Measurements from ENCODE around the gene ZNHIT2.

Gene ZNHIT2

DNA sequence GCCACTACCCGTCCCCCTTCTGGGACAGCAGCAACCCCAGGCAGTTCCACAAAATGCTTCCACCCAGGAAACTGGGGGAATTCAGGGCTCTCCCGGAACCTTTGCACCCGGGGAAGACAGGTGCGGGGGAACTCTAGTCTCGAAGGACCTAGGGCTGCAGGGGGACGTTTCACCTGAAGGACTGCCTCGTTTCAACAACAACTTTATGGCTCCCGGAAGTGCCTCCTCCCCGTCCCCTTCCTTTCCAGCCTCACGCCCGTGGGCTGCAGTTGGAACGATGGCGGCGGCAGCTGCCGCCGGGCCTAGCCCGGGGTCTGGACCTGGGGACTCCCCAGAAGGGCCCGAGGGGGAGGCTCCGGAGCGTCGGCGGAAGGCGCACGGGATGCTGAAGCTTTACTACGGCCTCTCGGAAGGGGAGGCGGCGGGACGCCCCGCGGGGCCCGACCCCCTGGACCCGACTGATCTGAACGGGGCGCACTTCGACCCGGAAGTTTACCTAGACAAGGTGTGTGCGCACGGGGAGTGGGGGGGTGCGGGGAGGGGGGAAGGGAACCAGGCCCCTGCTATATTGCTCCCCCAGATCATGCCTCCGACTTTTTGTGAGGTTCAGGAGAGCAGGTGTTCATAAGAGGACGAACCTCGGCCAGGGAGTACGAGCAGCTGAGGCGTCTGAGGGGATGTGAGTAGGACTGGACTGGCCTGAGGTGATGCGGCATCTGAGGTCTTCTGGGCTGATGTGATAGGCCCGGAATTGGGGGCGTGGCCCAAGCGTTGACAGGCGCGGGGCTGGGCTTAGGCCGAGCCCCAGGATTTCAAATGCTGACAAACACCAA, 21.3 kb downstream of the ZNHIT2 start, which contains the start of gene VPS51:
Gene VPS51 (plus strand): TSS at position 241 of the 833 bp plus-strand sequence. CDS start 37 bp downstream, at position 278.
- peak within 1 kb of the TSS; percentile 87 for H3K27ac ChIP-seq
- TF ChIP-seq ZFX (IDR thresholded peaks at IDR 0.05; ENCODE audit: borderline replicate concordance) = no peak
- TF ChIP-seq, protein P1, sequence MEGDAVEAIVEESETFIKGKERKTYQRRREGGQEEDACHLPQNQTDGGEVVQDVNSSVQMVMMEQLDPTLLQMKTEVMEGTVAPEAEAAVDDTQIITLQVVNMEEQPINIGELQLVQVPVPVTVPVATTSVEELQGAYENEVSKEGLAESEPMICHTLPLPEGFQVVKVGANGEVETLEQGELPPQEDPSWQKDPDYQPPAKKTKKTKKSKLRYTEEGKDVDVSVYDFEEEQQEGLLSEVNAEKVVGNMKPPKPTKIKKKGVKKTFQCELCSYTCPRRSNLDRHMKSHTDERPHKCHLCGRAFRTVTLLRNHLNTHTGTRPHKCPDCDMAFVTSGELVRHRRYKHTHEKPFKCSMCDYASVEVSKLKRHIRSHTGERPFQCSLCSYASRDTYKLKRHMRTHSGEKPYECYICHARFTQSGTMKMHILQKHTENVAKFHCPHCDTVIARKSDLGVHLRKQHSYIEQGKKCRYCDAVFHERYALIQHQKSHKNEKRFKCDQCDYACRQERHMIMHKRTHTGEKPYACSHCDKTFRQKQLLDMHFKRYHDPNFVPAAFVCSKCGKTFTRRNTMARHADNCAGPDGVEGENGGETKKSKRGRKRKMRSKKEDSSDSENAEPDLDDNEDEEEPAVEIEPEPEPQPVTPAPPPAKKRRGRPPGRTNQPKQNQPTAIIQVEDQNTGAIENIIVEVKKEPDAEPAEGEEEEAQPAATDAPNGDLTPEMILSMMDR (IDR thresholded peaks at IDR 0.05) = no peak

DNA sequence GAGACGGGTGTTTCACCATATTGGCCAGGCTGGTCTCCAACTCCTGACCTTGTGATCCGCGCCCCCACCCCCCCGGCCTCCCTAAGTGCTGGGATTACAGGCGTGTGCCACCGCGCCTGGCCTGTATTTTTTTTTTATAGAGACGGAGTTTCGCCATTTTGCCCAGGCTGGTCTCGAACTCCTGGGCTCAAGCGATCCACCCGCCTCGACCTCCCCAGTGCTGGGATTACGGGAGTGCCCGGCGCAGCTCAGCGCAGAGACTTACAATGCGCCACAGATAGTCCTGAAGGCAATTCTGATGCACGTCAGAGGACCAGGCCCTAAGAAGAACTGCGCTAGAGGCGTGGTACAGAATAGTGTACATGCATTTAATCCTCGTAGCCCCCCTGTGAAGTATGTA, 22.1 kb downstream of the ZNHIT2 start:
- TF ChIP-seq, protein P1 (IDR thresholded peaks at IDR 0.05) = no peak
- TF ChIP-seq ZFX (IDR thresholded peaks at IDR 0.05; ENCODE audit: borderline replicate concordance) = no peak
- H3K27ac ChIP-seq = peak overlapping the region; percentile 87

DNA sequence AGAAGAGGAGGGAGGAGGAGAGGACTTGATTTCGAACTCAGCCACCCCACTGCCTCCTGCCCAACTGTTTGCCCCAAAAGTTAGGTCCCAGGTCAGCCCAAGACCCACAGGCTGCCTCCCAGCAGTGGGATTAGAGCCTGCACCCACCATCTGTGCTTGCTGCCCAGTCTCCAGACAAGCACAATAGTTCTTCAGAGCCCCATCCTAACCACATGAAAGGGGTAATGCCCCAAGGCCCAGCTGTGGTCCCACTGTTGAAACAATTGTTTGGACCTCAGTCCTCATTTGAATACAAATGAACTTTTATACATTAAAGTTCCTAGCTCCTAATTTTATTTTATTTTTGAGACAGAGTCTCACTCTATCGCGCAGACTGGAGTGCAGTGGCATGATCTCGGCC, 26.9 kb downstream of the ZNHIT2 start:
- TF ChIP-seq, protein P1 (IDR thresholded peaks at IDR 0.05) = no peak
- no peak for TF ChIP-seq ZFX (IDR thresholded peaks at IDR 0.05; ENCODE audit: borderline replicate concordance)
- no peak overlapping the region for H3K27ac ChIP-seq

DNA sequence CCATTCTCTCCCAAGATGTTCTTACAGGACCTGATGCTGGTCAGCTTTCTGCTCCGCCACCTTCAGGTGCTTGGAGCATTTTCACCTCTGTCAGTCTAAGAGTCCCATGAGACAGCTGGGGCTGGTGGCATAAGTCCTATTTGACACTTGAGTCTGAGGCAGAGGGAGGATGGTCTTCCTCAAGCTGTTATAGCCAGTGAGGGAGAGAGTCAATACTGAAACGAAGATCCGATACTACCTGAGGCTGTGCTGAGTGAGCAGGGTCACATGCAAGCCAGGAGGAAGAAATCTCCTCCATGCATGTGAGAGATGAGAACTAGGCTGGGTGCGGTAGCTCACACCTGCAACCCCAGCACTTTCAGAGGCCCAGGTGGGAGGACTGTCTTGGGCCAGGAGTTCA, 27.9 kb downstream of the ZNHIT2 start:
- no peak for TF ChIP-seq ZFX (IDR thresholded peaks at IDR 0.05; ENCODE audit: borderline replicate concordance)
- TF ChIP-seq, protein P1 (IDR thresholded peaks at IDR 0.05) = no peak
- H3K27ac ChIP-seq = no peak overlapping the region

DNA sequence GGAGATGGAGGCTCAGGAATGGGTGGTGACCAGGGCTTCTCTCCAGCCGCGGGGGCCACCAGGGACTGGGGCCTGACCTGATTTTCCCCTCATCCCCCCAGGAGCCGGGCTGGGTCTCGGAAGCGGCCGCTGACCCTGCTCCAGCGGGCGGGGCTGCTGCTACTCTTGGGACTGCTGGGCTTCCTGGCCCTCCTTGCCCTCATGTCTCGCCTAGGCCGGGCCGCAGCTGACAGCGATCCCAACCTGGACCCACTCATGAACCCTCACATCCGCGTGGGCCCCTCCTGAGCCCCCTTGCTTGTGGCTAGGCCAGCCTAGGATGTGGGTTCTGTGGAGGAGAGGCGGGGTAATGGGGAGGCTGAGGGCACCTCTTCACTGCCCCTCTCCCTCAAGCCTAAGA, 29.7 kb downstream of the ZNHIT2 start:
- no peak for TF ChIP-seq ZFX (IDR thresholded peaks at IDR 0.05; ENCODE audit: borderline replicate concordance)
- TF ChIP-seq, protein P1 (IDR thresholded peaks at IDR 0.05) = no peak
- no peak overlapping the region for H3K27ac ChIP-seq

DNA sequence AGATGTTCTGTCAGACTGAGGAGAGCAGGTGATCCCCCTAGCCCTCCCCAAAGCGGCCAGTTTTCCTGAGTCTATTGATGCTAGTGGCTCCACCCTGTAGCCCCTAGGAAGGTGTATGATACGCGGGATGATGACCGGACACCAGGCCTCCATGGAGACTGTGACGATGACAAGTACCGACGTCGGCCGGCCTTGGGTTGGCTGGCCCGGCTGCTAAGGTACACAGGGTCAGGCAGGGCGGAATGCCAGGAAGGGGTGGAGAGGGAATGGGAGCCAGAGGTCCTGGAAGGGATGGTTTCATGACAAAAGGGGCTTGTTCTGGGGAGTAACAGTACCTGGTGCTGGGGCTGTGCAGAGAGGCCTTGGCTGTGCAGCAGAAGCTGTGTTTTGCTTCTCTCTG, 30.3 kb downstream of the ZNHIT2 start:
- TF ChIP-seq, protein P1 (IDR thresholded peaks at IDR 0.05) = no peak
- no peak for TF ChIP-seq ZFX (IDR thresholded peaks at IDR 0.05; ENCODE audit: borderline replicate concordance)
- H3K27ac ChIP-seq = no peak overlapping the region

DNA sequence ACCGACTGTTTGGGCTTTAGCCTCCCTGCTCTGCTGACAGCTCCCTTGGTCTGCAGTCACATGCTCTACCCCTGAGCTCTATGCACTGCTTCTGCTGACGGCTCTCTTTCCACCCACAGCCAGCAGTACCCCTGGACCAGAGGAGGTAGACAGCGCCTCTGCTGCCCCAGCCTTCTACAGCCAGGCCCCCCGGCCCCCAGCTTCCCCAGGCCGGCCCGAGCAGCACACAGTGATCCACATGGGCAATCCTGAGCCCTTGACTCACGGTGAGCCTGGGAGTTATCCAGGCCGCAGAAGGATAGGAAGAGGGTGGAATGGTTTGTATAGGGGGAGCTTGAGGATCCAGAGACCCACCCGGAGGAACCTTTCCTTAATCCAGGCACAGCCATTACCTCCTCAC, 30.7 kb downstream of the ZNHIT2 start:
- TF ChIP-seq ZFX (IDR thresholded peaks at IDR 0.05; ENCODE audit: borderline replicate concordance) = no peak
- TF ChIP-seq, protein P1 (IDR thresholded peaks at IDR 0.05) = no peak
- H3K27ac ChIP-seq = no peak overlapping the region
